Activated CD4-positive, CD25-positive, alpha-beta regulatory T cell (primary cell): ENCODE measurements around the gene CBY1.

Experiments used
- DNase-seq, 4 experiments: peaks; one replicate each; lab custom pipeline; 2025; lab: John Stamatoyannopoulos, UW

The CBY1 gene

DNA sequence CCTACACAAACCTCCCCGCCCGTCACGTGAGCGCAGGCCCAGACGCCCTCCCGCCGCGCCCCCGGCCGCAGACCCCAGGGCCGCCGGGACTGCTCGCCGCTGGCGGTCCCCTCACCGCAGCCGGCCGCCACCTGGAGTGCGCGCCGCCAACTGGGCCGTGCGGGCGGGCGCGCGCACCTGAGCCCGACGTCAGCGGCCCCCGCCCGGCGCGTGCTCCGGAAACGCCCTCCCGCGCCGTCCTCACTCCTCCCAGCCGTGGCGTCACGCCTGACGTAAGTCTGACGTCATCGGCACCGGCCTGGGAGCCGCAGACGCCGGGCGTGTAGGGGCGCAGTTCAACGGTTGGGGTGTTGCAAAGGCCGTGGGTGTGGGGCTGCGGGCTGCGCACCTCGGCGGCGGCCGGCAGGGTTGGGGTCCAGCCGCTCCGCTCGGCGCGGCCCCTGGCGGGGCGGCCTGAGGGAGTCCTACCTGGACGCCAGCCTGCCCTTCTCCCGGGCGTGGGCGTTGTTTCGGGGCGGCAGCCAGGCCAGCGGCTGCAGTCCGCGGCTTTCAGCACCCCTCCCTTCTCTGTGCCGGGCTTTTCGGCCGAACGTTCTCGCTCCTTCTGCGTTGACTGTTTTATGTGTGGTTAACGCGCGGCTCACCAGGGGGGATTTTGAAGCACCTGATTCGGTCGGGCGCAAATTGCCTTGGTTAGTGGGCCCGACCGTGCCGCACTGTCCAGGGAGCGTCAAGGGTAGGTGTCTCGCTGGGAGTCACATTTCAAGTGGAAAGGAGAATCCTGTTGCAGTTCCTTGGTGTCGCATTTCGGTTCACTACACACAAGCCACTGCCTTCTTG, 44.6 kb downstream of the CBY1 start, which contains the start of gene JOSD1:
Gene JOSD1, minus strand, starts transcription at position 155 of the 840 bp plus-strand sequence. CDS start 956 bp downstream, outside the sequence.
- DNase-seq, result peak; percentile 89 to 97 (median 93)

DNA sequence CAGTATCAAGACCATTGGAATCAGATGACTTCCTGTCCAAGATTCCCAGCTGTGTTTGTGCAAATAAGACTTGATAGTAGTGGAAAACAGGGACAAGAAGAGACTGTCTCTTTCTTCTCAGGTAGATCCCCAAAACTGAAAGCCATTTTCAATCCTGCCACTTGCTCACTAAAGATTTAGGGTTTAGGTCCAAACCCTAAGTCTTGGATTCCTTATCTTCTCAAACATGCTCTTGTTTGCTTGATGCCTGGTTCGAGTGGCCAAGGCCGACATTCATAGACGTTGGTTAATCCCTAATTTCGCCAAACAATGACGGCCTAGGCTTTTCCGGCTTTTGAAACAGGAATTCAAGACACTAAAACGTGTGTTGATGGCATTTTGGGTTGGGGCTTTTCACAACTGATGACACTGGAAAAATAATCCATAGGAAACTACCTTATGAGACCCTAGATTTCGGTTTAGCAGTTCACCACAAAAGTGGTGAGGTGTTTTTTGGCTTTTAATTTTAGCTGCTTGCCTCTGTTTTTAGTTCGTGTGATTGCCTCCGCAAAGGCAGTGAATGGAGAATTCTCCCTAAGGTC, 48.3 kb downstream of the CBY1 start:
- DNase-seq, result no peak

DNA sequence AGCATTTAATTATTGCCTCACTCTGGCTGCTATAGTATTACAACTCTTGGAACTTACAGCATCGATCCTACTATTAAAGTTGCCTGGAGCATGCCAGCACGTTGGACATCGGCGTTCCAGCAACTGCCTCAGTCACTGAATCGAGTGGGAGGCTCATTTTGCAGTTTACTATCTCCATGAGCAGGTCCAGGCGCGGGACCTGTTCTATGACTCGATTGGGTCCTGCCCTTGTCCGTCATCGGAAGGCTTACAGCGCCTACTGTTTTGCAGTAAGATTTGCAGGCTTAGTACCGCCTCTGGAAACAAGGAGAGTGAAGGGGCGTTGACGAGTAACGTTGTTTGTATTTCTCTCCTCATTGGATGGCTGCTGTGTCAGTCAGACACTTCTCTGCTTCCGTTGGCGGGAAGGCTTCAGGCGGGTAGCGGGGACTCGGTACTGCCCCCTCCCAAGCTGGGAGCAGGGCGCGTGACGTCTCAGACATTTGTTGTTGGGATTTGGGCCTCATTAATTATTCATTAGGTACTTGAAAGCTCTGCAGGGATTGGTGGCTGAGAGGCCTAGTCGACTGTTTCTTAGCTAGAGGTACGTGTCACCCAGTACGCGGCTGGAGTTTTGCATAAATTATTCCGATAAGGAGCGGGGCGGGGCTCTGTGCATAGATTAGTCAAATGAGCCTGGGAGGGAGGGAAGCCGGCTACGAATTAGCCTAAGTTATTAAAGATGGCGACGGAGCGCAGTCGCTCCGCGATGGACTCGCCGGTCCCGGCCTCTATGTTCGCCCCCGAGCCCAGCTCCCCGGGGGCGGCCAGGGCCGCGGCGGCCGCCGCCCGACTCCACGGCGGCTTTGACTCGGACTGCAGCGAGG, 49.0 kb downstream of the CBY1 start, which contains the start of gene GTPBP1:
Gene GTPBP1, plus strand, starts transcription at position 710 of the 866 bp plus-strand sequence. Its CDS starts 12 bp downstream, at position 722.
- DNase-seq, result peak; percentile 94 to 99 (median 98)

DNA sequence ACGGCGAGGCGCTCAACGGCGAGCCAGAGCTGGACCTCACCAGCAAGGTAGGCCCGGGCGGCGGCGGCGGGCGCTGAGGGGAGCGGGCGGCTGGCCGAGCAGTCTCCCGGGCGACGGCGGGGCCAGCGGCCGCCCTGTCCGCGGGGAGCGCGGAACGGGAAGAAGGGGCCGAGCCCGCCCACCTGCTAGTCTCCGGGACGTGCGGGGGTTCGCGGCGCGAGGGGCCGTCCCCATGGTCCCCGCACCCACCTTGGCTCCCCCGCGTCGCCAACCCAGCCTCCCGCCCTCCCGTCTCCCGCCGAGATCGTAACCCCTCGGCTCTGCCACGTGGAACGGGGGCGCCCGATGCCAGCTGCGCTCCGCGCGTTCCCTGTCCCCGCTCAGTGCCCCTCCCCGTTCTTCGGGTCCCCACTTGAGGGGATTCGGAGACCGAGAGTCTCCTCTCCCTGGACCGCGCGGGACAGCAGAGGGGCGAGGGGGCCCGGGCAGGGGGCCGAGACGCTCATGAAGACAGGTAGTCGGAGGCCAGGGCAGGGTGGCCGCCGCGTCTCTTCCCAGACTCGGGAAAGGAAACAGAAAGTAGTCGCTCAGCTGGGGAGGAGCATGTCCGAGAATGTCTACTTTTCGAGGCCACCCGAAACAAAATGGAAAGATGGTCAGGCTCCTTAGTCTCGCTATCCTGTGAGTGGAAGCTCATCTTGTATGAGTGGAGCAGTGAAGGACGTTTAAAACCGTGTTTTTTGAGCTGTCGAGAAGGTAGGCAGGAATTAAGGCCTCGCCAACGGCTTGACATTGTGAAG, 49.9 kb downstream of the CBY1 start:
- DNase-seq, result peak in 1 of 4 experiments; percentile 26

DNA sequence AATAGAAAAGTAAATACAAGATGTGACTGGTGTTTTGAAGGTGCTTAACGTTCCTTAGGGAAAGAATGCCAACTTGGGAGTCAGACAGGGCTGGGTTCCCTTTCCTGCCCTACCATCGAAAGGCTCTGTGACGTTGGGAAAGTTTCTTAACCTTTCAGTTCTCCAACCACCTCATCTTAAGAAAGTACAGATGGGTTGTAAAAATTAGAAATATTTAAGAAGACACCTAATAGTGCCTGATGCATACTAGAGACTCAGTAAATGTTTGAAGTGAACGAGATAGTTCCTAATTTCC, 50.4 kb downstream of the CBY1 start:
- DNase-seq, result no peak

DNA sequence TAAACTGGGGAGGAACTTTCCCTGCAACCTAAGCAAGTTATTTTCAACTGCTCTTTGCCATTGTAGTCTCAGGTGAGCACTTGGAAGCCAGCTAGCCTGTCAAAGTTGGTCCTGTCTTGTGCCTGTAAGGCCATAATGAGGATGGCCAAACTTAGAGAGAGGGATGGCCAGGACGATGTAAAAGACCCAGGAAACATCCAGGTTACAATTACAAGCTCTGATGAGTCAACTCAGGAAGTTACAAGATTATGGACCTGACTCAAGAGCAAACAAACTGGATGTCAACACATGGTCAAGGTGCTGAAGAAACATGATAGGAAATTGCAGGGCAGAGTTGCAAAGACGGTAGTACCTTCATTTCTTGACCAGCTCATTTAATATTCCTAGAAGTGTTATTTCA, 50.9 kb downstream of the CBY1 start:
- no peak for DNase-seq

DNA sequence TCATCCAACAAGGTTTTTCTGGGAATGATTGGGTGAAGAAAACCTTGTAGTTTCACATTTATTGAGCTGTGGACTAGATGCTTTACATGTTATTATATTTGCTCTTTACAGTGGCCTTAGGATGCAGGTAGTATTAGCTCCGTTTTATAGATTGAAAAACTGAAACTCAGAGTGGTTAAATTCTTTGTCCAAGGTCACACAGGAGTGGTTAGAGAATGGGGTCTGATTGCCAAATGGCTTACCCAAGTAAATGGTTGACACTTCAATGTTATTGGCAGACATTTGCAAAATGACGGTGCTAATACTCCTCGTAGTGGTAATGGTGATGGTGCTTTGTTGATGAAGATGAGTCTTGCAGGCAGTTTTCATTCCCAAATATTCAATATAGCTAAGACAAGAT, 51.5 kb downstream of the CBY1 start:
- DNase-seq, result no peak

DNA sequence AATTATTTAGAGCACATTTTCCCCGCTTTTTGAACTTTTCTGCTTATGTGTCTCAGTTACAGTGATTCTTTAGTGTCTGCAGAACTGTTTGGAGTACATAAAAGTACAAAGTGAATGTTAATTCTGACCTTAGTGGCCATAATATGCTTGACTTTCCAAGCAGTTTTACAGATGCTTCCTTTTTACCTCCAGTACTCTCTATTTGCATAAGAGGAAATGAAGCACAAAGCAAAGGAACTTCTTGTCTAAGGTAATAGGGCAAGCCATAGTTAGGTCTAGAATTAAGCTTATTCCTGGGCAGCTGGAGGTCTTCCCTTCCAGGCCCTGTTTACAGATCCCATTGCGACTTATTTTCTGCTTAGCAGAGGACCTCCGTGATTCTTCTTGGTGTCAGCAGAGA, 52.9 kb downstream of the CBY1 start:
- DNase-seq, result no peak

DNA sequence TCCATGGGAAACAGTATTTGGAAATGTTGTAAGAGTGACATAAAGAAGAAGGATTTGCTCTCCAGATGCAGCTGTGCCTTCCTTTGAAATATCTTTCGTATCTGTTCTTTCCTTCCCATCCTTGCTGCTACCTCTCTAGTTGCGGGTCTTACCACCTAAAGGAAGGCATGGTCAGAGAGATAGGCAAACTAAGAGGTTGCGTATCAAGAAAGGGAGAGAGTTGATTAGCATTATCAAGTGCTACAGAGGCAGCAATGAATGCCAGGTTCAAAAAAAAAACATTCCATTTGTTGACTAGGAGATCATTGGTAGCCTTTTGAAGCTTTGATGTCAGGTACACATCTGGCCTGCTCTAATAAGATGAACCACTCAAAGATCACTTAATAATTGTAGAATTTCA, 53.9 kb downstream of the CBY1 start:
- no peak for DNase-seq

DNA sequence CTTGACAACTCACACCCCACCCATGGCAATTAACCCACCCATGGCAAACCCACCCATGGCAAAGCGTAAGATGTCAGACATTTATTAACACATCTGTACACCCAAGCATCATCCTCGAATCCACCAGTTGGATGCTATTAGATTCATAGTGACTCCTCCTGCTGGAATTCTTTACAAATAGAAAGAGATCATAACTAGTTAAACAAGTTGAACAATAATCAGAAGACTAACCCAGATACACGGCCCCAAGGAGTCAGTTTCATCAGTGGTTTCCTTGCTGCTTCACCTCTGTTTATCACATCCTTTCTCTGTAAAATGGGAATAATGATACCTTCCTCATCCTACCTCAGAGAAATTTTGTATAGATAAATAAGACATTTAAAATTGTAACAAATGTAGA, 54.4 kb downstream of the CBY1 start:
- no peak for DNase-seq

DNA sequence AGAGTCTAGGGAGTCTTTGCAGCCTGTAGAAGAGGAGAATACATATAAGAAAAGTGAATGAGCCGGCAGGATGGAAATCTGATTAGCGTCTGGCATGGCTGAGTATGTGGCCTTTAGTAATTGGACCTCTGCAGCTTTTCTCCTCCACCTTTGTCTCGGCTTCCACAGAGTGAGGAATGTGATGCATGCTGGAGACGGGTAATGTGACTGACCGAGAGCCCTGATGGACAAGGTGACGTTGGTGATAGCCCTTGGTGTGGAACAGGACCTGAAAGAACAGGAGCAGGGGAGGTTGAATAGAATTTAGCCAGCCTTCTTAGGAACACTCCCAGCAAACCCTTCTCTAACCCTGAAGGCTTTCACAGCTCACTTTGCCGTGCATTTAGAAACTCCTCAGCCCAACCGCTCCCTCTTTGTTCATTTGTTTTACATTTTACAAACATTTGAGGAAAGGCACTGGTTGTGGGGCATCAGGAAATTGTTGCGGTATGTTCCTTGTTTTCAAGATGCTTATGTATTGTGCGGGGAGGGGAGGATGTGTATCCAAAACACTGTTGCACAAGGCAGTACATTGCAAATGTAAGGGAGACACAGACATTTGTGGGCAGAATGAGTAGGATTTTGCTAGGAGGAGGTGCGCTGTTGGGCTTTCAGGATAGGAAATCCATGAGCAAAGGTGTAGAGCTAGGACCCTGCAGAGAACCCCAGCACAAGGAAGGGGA, 56.2 kb downstream of the CBY1 start:
- DNase-seq, result no peak

DNA sequence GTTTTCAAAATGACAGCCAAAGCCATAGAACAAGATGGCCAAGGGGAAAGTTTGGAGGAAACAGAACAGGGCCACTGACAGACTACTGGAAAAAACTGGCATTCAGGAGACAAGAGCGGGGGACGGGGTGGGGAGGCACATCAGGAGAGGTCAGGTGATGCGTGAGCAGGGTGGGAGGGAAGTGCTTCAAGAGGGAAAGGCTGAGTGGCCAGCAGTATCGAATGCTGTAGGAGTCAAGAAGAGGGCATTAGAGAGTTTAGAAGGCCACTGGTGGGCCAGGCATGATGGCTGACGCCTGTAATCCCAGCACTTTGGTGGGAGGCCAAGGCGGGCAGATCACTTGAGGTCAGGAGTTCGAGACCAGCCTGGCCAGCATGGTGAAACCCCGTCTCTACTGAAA, 57.5 kb downstream of the CBY1 start:
- no peak for DNase-seq

DNA sequence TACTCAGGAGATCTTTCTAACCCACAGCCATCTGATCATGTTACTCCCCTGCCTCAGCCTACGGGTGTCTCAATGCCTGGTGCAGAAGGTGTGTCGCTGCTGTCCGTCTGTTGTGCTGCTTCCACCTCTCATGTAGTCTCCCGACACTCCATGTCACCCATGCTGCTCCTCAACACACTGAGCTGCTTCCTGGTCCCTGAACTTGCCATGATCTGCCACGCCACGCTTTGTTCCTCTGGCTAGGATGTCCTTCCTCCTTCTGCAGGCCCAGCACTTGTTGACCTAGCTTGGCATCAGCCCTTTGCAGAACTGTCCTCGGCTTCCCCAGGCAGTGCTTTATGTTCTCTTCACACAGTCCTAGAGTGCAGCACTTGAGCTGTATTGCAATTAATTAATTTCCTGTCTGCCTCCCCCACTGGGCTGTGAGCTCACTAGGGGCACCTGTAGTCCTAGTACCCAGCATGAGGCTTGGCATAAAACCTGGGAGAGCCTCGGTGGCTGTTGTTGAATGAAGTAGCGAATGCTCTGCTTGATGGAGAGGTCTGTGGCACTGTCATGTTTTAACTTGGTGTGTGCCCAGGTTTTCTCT, 58.8 kb downstream of the CBY1 start:
- no peak for DNase-seq

DNA sequence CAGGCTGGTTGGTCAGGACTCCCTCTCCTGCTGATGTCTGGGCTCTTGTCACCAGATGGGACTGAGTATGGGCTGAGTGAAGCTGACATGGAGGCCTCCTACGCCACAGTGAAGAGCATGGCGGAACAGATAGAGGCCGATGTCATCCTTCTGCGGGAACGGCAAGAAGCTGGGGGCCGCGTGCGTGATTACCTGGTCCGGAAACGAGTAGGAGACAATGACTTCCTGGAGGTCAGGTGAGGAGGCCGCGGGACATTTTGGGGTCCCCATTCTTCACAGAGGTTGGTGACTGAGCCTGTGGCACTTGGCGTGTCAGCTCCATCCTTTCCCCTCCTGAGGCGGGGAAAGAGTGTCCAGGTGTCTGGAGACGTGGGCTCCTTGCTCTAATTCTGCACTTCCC, 59.4 kb downstream of the CBY1 start:
- no peak for DNase-seq

DNA sequence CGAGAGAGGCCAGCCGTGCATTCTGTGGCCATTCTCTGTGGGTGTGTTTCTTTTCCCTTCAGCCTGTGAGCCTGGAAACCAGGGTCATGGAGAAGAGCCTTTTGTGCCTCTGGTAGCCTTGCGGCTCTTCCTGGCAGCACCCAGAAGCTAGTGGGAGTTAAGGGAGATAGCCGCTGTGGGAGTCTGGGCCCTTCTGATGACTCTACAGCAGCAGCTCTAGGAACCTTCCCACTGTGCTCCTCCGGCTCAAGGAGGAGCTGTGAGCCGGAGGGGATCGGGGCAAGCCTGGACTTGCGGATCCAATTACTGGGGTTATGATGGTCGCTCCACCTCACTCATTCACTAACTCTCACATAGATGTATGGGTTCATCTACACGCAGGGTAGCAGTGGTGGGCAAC, 59.8 kb downstream of the CBY1 start:
- DNase-seq, result no peak

DNA sequence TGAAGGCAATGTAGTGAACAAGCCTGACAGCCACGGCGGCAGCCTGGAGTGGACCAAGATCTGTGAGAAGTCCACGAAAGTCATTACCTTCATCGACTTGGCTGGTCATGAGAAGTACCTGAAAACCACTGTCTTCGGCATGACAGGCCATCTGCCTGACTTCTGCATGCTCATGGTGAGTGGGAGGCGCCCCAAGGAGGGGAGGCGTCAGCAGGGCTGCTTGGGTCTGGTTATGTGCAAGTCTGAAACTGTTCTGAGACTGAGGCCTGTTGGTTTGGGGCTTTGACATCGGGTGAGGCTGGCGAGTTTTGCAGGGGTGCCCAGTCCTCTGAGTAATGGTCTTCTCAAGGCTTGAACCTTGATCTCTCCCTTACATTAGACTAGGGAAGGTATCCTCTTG, 60.4 kb downstream of the CBY1 start:
- no peak for DNase-seq

DNA sequence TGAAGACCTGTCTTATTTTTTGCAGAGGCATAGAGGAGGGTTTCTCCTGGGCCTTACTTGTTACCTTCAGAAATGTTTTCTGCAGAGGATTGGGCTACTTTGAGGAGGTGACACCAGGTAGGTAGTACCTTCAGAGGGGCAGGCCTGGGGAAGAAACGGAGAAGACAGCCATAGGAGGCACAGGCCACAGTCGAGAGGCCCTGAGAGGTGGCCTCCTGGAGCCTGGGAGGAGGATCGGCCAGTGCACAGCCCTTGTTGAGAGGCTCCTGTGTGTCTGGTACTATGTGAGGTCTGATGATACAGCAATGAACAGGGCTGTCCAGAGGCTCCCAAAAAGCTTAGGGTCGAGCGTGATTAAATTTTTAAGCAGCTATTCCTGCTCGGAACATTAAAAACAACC, 60.8 kb downstream of the CBY1 start:
- no peak for DNase-seq

DNA sequence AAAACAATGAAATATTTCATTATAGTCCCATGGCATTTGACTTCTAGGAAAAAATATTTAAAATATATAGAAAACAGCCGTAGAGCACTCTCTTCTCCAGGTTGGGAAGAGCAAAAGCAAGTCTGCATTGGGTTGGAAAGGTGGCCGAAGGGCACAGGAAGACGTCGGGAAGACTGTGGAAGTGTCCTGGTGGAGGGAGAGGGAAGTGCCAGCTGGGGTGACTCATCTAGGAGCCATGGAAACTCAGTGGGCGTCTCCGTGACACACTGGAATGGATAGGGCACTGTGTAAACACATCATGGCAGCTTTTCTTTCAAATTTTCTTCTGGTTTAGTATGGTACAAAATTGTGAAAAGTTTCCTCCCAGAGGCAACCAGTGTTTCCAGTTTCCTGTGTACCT, 62.0 kb downstream of the CBY1 start:
- no peak for DNase-seq

DNA sequence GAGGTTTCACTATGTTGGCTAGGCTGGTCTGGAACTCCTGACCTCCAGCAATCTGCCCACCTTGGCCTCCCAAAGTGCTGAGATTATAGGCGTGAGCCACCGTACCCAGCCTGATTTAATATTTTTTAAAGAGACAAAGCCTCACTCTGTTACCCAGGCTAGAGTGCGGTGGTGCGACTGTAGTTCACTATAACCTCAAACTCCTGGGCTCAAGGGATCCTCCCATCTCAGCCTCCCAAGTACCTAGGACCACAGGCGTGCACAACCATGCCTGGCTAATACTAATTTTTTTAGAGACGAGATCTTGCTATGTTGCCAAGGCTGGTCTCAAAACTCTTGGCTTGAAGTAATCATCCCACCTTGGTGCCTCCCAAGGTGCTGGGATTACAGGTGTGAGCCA, 62.8 kb downstream of the CBY1 start:
- DNase-seq, result no peak

DNA sequence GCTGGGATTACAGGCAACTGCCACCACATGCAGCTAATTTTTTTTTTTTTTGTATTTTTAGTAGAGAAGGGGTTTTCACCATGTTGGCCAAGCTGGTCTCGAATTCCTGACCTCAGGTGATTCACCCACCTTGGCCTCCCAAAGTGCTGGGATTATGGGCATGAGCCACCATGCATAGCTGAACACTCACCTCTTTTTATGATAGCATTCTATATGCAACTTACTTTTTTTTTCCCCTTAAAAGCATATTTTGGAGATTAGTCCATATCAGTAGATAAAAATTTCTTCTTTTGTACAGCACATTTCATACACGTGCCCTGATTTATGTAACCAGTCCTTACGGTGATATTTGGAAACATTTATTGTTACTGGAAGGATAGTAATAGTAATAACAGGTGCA, 63.9 kb downstream of the CBY1 start:
- DNase-seq, result no peak

DNA sequence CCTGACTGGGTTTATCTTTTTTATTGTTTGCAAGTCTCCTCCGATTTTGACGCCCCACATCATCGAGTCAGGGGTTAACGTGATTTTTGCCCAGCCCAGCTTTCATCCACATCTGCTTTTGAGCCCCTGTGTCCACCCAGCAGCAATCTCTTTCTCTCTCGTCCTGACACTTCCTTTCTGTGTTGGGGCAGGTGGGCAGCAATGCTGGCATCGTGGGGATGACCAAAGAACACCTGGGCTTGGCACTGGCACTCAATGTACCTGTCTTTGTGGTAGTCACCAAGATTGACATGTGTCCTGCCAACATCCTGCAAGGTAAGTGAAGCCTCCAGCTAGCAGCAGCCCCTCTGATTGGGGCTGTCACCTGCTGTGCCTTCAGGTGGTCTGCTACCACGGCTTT, 65.1 kb downstream of the CBY1 start:
- DNase-seq, result no peak
